Measurements from ENCODE around the gene HLF.

Gene HLF

DNA sequence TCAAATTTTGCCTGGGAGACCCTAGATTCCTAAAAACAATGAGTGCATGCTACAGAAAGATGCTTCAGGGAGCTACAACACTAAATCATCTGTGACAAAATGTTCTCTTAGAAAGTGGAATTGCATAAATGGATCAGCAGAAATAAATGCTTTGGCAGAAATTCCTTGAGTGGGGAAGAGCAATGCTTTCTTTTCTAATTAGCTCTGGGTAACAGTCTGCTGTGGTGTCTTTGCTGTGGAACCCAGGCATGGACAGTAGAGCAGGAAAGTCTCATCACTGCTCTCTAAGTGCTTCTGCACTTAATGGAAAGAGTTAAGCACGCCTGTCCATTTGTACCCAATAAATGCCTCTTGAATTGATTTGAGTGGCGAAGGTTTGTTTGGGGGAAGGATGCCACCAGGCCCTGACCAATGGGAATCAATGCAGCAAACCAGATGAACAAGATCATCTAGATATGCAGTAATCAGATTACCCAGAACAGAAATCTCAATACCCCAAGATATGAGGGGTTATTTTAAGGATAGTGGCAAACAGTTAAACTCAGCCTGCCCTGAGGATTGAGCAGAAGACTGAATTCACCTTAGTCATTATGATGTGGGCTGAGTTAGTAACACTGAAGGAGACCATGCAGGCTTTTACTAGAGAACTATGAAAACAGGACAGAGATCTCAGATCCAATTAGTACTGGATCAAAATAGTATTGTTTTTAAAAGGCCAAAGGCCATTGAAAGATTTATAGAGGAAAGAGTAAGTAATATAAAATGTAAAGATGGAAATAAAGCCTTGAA, 13.6 kb downstream of the HLF start:
- Histone ChIP-seq H4K91ac (ENCODE audit: low read depth, low read length, poor library complexity) (no peak overlapping the region), H3K23ac (ENCODE audit: low read depth, low read length, poor library complexity) (no peak overlapping the region), H2BK15ac (ENCODE audit: low read length) (no peak overlapping the region), H3K79me1 (ENCODE audit: low read depth, low read length) (no peaks in the 10 kb centered on the region), H3K4me2 (ENCODE audit: insufficient read depth, low read length, poor library complexity, severe bottlenecking) (no peak overlapping the region), H3K18ac (ENCODE audit: low read length) (no peak overlapping the region), H2BK120ac (ENCODE audit: low read depth, low read length) (no peak overlapping the region), H2AK5ac (ENCODE audit: low read depth, low read length) (no peak overlapping the region), H2BK12ac (ENCODE audit: low read length) (no peak overlapping the region), H3K14ac (ENCODE audit: low read length) (no peak overlapping the region), H4K8ac (ENCODE audit: low read depth, low read length) (no peak overlapping the region), H3K4ac (ENCODE audit: low read length) (no peak overlapping the region), H3K36me3 (replicated peaks in 1 of 2; ENCODE audit: control insufficient read depth in 2 of 2, insufficient read depth in 2 of 2, low read length in 2 of 2) (no peaks in the 10 kb centered on the region), H3K9ac (ENCODE audit: low read depth, low read length, poor library complexity) (no peak overlapping the region), H3K27me3 (ENCODE audit: control insufficient read depth in 3 of 3, insufficient read depth in 3 of 3, low read depth in 1 of 3, low read length in 3 of 3) (peaks cover 0 to 27% (median 0%) of the 10 kb centered on the region in 3 experiments), H3K9me3 (replicated peaks in 1 of 2; ENCODE audit: control insufficient read depth in 2 of 2, insufficient read depth in 1 of 2, low read depth in 1 of 2, low read length in 2 of 2) (no peaks in the 10 kb centered on the region), H2AFZ (ENCODE audit: low read length) (no peak overlapping the region), H2BK5ac (ENCODE audit: low read length) (no peak overlapping the region), H3K4me3 (ENCODE audit: low read length in 2 of 2) (no peak overlapping the region), H3K27ac (replicated peaks; ENCODE audit: low read length) (no peak overlapping the region), H3K4me1 (ENCODE audit: control insufficient read depth in 2 of 2, insufficient read depth in 1 of 2, low read depth in 1 of 2, low read length in 2 of 2) (no peaks in the 10 kb centered on the region)
- no CpG with 5 or more reads among the region's 2 CpGs for WGBS, 2 donors (ENCODE audit: extremely low coverage in 2 of 2, insufficient read length in 2 of 2, insufficient replicate concordance in 1 of 2)
- DNase-seq (ENCODE audit: low spot score), result no peak

DNA sequence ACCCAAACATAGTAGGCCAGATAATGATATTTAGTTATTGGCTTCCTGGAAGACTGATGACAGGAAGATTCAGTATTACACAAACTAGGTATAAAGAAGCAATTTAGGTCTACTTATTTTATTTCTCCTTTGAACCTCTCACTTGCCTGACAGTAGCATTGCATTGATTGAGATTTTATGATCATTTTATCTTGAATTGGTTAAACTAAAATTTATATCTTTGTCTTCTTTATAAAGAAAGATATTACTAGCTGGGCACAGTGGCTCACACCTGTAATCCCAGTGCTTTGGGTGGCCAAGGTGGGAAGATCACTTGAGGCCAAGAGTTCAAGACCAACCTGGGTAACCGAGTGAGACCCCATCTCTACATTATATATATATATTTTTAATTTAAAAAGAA, 14.4 kb downstream of the HLF start:
- Histone ChIP-seq H3K4ac (ENCODE audit: low read length) (no peak overlapping the region), H3K27me3 (ENCODE audit: control insufficient read depth in 3 of 3, insufficient read depth in 3 of 3, low read depth in 1 of 3, low read length in 3 of 3) (peaks cover 0 to 20% (median 0%) of the 10 kb centered on the region in 3 experiments), H2BK120ac (ENCODE audit: low read depth, low read length) (no peak overlapping the region), H3K79me1 (ENCODE audit: low read depth, low read length) (no peaks in the 10 kb centered on the region), H3K9me3 (replicated peaks in 1 of 2; ENCODE audit: control insufficient read depth in 2 of 2, insufficient read depth in 1 of 2, low read depth in 1 of 2, low read length in 2 of 2) (no peaks in the 10 kb centered on the region), H4K8ac (ENCODE audit: low read depth, low read length) (no peak overlapping the region), H4K91ac (ENCODE audit: low read depth, low read length, poor library complexity) (no peak overlapping the region), H3K18ac (ENCODE audit: low read length) (no peak overlapping the region), H3K4me3 (ENCODE audit: low read length in 2 of 2) (no peak overlapping the region), H3K14ac (ENCODE audit: low read length) (no peak overlapping the region), H2BK15ac (ENCODE audit: low read length) (no peak overlapping the region), H2BK5ac (ENCODE audit: low read length) (no peak overlapping the region), H2AFZ (ENCODE audit: low read length) (no peak overlapping the region), H3K36me3 (replicated peaks in 1 of 2; ENCODE audit: control insufficient read depth in 2 of 2, insufficient read depth in 2 of 2, low read length in 2 of 2) (no peaks in the 10 kb centered on the region), H3K4me1 (ENCODE audit: control insufficient read depth in 2 of 2, insufficient read depth in 1 of 2, low read depth in 1 of 2, low read length in 2 of 2) (no peaks in the 10 kb centered on the region), H3K4me2 (ENCODE audit: insufficient read depth, low read length, poor library complexity, severe bottlenecking) (no peak overlapping the region), H3K27ac (replicated peaks; ENCODE audit: low read length) (no peak overlapping the region), H2AK5ac (ENCODE audit: low read depth, low read length) (no peak overlapping the region), H3K23ac (ENCODE audit: low read depth, low read length, poor library complexity) (no peak overlapping the region), H2BK12ac (ENCODE audit: low read length) (no peak overlapping the region), H3K9ac (ENCODE audit: low read depth, low read length, poor library complexity) (no peak overlapping the region)
- no CpG with 5 or more reads among the region's 1 CpG for WGBS, 2 donors (ENCODE audit: extremely low coverage in 2 of 2, insufficient read length in 2 of 2, insufficient replicate concordance in 1 of 2)
- no peak for DNase-seq (ENCODE audit: low spot score)

DNA sequence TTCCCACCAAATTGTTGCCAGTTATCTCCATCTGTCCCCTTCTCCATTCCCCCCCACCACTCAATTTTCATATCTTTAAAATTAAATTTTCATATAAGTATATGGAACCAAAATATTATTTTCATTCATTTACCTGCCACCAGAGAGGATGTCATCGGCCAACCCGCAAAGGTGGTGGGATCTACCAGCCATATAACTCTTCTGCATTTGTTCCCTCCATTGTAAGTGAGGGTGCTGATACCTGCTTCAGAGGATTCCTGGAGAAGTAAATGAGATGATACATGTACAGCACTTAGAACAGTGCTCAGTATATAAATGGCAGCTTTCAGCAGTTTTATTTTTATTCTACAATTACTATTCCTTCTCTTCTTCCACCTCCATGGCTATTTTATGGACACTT, 15.0 kb downstream of the HLF start:
- Histone ChIP-seq H3K27me3 (ENCODE audit: control insufficient read depth in 3 of 3, insufficient read depth in 3 of 3, low read depth in 1 of 3, low read length in 3 of 3) (peaks cover 0 to 16% (median 0%) of the 10 kb centered on the region in 3 experiments), H3K79me1 (ENCODE audit: low read depth, low read length) (no peaks in the 10 kb centered on the region), H3K36me3 (replicated peaks in 1 of 2; ENCODE audit: control insufficient read depth in 2 of 2, insufficient read depth in 2 of 2, low read length in 2 of 2) (no peaks in the 10 kb centered on the region), H3K4me2 (ENCODE audit: insufficient read depth, low read length, poor library complexity, severe bottlenecking) (no peak overlapping the region), H2BK5ac (ENCODE audit: low read length) (no peak overlapping the region), H2BK12ac (ENCODE audit: low read length) (no peak overlapping the region), H3K9me3 (replicated peaks in 1 of 2; ENCODE audit: control insufficient read depth in 2 of 2, insufficient read depth in 1 of 2, low read depth in 1 of 2, low read length in 2 of 2) (no peaks in the 10 kb centered on the region), H3K9ac (ENCODE audit: low read depth, low read length, poor library complexity) (no peak overlapping the region), H3K14ac (ENCODE audit: low read length) (no peak overlapping the region), H3K4me3 (ENCODE audit: low read length in 2 of 2) (no peak overlapping the region), H3K4ac (ENCODE audit: low read length) (no peak overlapping the region), H2BK120ac (ENCODE audit: low read depth, low read length) (no peak overlapping the region), H4K8ac (ENCODE audit: low read depth, low read length) (no peak overlapping the region), H3K23ac (ENCODE audit: low read depth, low read length, poor library complexity) (no peak overlapping the region), H2AK5ac (ENCODE audit: low read depth, low read length) (no peak overlapping the region), H3K18ac (ENCODE audit: low read length) (no peak overlapping the region), H3K27ac (replicated peaks; ENCODE audit: low read length) (no peak overlapping the region), H3K4me1 (ENCODE audit: control insufficient read depth in 2 of 2, insufficient read depth in 1 of 2, low read depth in 1 of 2, low read length in 2 of 2) (no peaks in the 10 kb centered on the region), H4K91ac (ENCODE audit: low read depth, low read length, poor library complexity) (no peak overlapping the region), H2AFZ (ENCODE audit: low read length) (no peak overlapping the region), H2BK15ac (ENCODE audit: low read length) (no peak overlapping the region)
- WGBS, 2 donors (ENCODE audit: extremely low coverage in 2 of 2, insufficient read length in 2 of 2, insufficient replicate concordance in 1 of 2), result no CpG with 5 or more reads among the region's 2 CpGs
- DNase-seq (ENCODE audit: low spot score), result no peak

GRCh38 chr17:55280212-55280611, 15.5 kb downstream of the HLF start:
- H3K79me1 ChIP-seq (ENCODE audit: low read depth, low read length), result no peaks in the 10 kb centered on the region
- H3K23ac ChIP-seq (ENCODE audit: low read depth, low read length, poor library complexity), result no peak overlapping the region
- H3K4me2 ChIP-seq (ENCODE audit: insufficient read depth, low read length, poor library complexity, severe bottlenecking), result no peak overlapping the region
- no peak overlapping the region for H4K91ac ChIP-seq (ENCODE audit: low read depth, low read length, poor library complexity)
- no peak overlapping the region for H2AFZ ChIP-seq (ENCODE audit: low read length)
- no peak overlapping the region for H3K9ac ChIP-seq (ENCODE audit: low read depth, low read length, poor library complexity)
- no peaks in the 10 kb centered on the region for H3K9me3 ChIP-seq (replicated peaks in 1 of 2; ENCODE audit: control insufficient read depth in 2 of 2, insufficient read depth in 1 of 2, low read depth in 1 of 2, low read length in 2 of 2)
- H3K4me1 ChIP-seq (ENCODE audit: control insufficient read depth in 2 of 2, insufficient read depth in 1 of 2, low read depth in 1 of 2, low read length in 2 of 2), result no peaks in the 10 kb centered on the region
- no peak overlapping the region for H2BK120ac ChIP-seq (ENCODE audit: low read depth, low read length)
- H2BK5ac ChIP-seq (ENCODE audit: low read length), result no peak overlapping the region
- no peaks in the 10 kb centered on the region for H3K36me3 ChIP-seq (replicated peaks in 1 of 2; ENCODE audit: control insufficient read depth in 2 of 2, insufficient read depth in 2 of 2, low read length in 2 of 2)
- no peak overlapping the region for H3K4ac ChIP-seq (ENCODE audit: low read length)
- H4K8ac ChIP-seq (ENCODE audit: low read depth, low read length), result no peak overlapping the region
- no peak overlapping the region for H3K18ac ChIP-seq (ENCODE audit: low read length)
- peaks cover 0 to 14% (median 0%) of the 10 kb centered on the region in 3 experiments for H3K27me3 ChIP-seq (ENCODE audit: control insufficient read depth in 3 of 3, insufficient read depth in 3 of 3, low read depth in 1 of 3, low read length in 3 of 3)
- H2BK15ac ChIP-seq (ENCODE audit: low read length), result no peak overlapping the region
- H3K4me3 ChIP-seq (ENCODE audit: low read length in 2 of 2), result no peak overlapping the region
- H3K27ac ChIP-seq (replicated peaks; ENCODE audit: low read length), result no peak overlapping the region
- H3K14ac ChIP-seq (ENCODE audit: low read length), result no peak overlapping the region
- H2AK5ac ChIP-seq (ENCODE audit: low read depth, low read length), result no peak overlapping the region
- DNase-seq (ENCODE audit: low spot score), result no peak
- H2BK12ac ChIP-seq (ENCODE audit: low read length), result no peak overlapping the region

Data from neuronal stem cell (in vitro differentiated cells).